Measurements from ENCODE around the gene TMTC4. TPM values are rescaled to one million over a fixed set of nuclear protein-coding genes. Genes with fewer than 3 reads are reported as not detected.
"Not testable (repeated sequence)": the region's sequence is repeated elsewhere in the genome, so short reads cannot be mapped to it uniquely, and the experiment has no call there.

TMTC4 gene
- total RNA-seq, 4 donors from 2014 or later = 6.5 to 10.6 (median 7.7) TPM

GRCh38 chr13:100694722-100695508 is 20.3 kb upstream of the TMTC4 start:
- in situ Hi-C loops (cut with MboI; ENCODE audit: low sequenced_read_pairs in 4 of 4) (no loop called here), intact Hi-C loops (cut with DNase I; ENCODE audit: low total_unique reads) (no loop called here)
- Histone ChIP-seq H3K27me3 (no peaks in the 10 kb centered on the region), H3K27ac (no peak overlapping the region), H3K9me3 (no peaks in the 10 kb centered on the region), H3K4me3 (no peak overlapping the region), H3K4me1 (no peaks in the 10 kb centered on the region), H3K36me3 (no peaks in the 10 kb centered on the region)
- TF ChIP-seq POLR2A (IDR thresholded peaks at IDR 0.05) (no peak), CTCF (IDR thresholded peaks at IDR 0.05 in 4 of 5, conservative IDR thresholded peaks at IDR 0.05 in 1 of 5) (no peak)
- ATAC-seq = no peak
- no peak for DNase-seq

GRCh38 chr13:100689191-100689590 is 14.6 kb upstream of the TMTC4 start:
- no peak overlapping the region for H3K27ac ChIP-seq
- no peaks in the 10 kb centered on the region for H3K4me1 ChIP-seq
- DNase-seq = no peak
- no peak for TF ChIP-seq POLR2A (IDR thresholded peaks at IDR 0.05)
- no peak for TF ChIP-seq CTCF (IDR thresholded peaks at IDR 0.05 in 4 of 5, conservative IDR thresholded peaks at IDR 0.05 in 1 of 5)
- in situ Hi-C loops (cut with MboI; ENCODE audit: low sequenced_read_pairs in 4 of 4) (no loop called here), intact Hi-C loops (cut with DNase I; ENCODE audit: low total_unique reads) (no loop called here)
- no peak for ATAC-seq
- H3K4me3 ChIP-seq = no peak overlapping the region
- H3K36me3 ChIP-seq = no peaks in the 10 kb centered on the region
- no peaks in the 10 kb centered on the region for H3K9me3 ChIP-seq
- H3K27me3 ChIP-seq = no peaks in the 10 kb centered on the region

- Histone ChIP-seq H3K27me3 (no peaks in the 10 kb centered on the region), H3K27ac (no peak overlapping the region), H3K4me3 (no peak overlapping the region), H3K4me1 (peaks cover 0 to 4% of the 10 kb centered on the region in 2 donors), H3K9me3 (no peaks in the 10 kb centered on the region), H3K36me3 (no peaks in the 10 kb centered on the region)
- no peak for DNase-seq
- intact Hi-C loops (cut with DNase I; ENCODE audit: low total_unique reads) = no loop called here
- TF ChIP-seq POLR2A (IDR thresholded peaks at IDR 0.05) = no peak
- TF ChIP-seq CTCF (IDR thresholded peaks at IDR 0.05 in 4 of 5, conservative IDR thresholded peaks at IDR 0.05 in 1 of 5) = no peak
- no peak for ATAC-seq
- in situ Hi-C loops (cut with MboI; ENCODE audit: low sequenced_read_pairs in 4 of 4) = no loop called here
These were observed 5.5 kb upstream of the TMTC4 start for GRCh38 chr13:100680131-100680530.

GRCh38 chr13:100677128-100677527 is 2.5 kb upstream of the TMTC4 start:
- ATAC-seq; H3K9me3 ChIP-seq; H3K36me3 ChIP-seq; H3K4me3 ChIP-seq; H3K27ac ChIP-seq; H3K27me3 ChIP-seq; in situ Hi-C loops (cut with MboI; ENCODE audit: low sequenced_read_pairs in 4 of 4); DNase-seq: not testable (repeated sequence)
- intact Hi-C loops (cut with DNase I; ENCODE audit: low total_unique reads) = loop anchor here (10.0 kb wide), 2 partner anchors 582 to 1718 kb away; no protein-coding TSS in a partner anchor
- H3K4me1 ChIP-seq = peaks cover 4 to 12% of the 10 kb centered on the region in 2 donors

GRCh38 chr13:100675661-100676129 is 1.1 kb upstream of the TMTC4 start:
- no peak for TF ChIP-seq CTCF (IDR thresholded peaks at IDR 0.05 in 4 of 5, conservative IDR thresholded peaks at IDR 0.05 in 1 of 5)
- TF ChIP-seq POLR2A (IDR thresholded peaks at IDR 0.05) = no peak
- H3K9me3 ChIP-seq = no peaks in the 10 kb centered on the region
- ATAC-seq (no peak), DNase-seq (no peak)
- intact Hi-C loops (cut with DNase I; ENCODE audit: low total_unique reads) = loop anchor here (2.0 to 10.0 kb wide), 3 partner anchors 581 to 1719 kb away; partner anchors contain the start of gene CLYBL
- no peaks in the 10 kb centered on the region for H3K27me3 ChIP-seq
- peak overlapping the region in 1 of 4 donors; percentile 71 for H3K27ac ChIP-seq
- H3K4me3 ChIP-seq = peak overlapping the region; percentile 70 to 92 (median 76)
- no peaks in the 10 kb centered on the region for H3K36me3 ChIP-seq
- in situ Hi-C loops (cut with MboI; ENCODE audit: low sequenced_read_pairs in 4 of 4) = no loop called here
- peaks cover 4 to 12% of the 10 kb centered on the region in 2 donors for H3K4me1 ChIP-seq

Data from gastrocnemius medialis (tissue), 4 donors.